A673 (cell line): Measurements from ENCODE around the gene SLC4A1. TPM values are rescaled to one million over a fixed set of nuclear protein-coding genes. Genes with fewer than 3 reads are reported as not detected.
A peak's percentile ranks its signal among the peaks of the same experiment; 100 is the strongest.

Experiments
- BruUV-seq: library from RNA; stranded (reverse); fragments of 400-500 nt; replicated peaks from 2 replicates; lab custom pipeline; 2021; lab: Mats Ljungman, UMichigan
- CTCF ChIA-PET: fragments of 300-600 bp; sonication (Branson Sonifier 250); formaldehyde crosslinking; loops from one replicate; lab custom pipeline; 2022; ENCODE audit warnings: antibody characterized with exemption; lab: Charles Lee
- POLR2A ChIA-PET: fragments of 300-600 bp; sonication (Branson Sonifier 250); formaldehyde crosslinking; loops from one replicate; lab custom pipeline; 2022; ENCODE audit warnings: antibody characterized with exemption; ENCODE audit not compliant: low non-redundant PET; lab: Charles Lee
- DNase-seq: peaks from one replicate; pipeline ENCODE4 v3.0.0-alpha.2; 2015; ENCODE audit warnings: low spot score
- H3K27ac ChIP-seq: fragments of 200-600 bp; sonication (generic); 2 replicates; pipeline ENCODE4 v1.5.1; 2016; ENCODE audit warnings: mixed run types, low read depth, mild to moderate bottlenecking, mixed read lengths, antibody characterized with exemption, low read length; ENCODE audit not compliant: poor library complexity, severe bottlenecking
- H3K27me3 ChIP-seq: fragments of 200-600 bp; sonication (generic); replicated peaks from 2 replicates; pipeline ENCODE4 v1.6.1; 2017; ENCODE audit warnings: mixed run types, low read depth, mild to moderate bottlenecking, mixed read lengths, antibody characterized with exemption, low read length; ENCODE audit not compliant: insufficient read depth, poor library complexity
- H3K36me3 ChIP-seq: fragments of 200-600 bp; sonication (generic); 2 replicates; pipeline ENCODE4 v1.6.1; 2016; ENCODE audit warnings: mixed run types, mild to moderate bottlenecking, mixed read lengths, antibody characterized with exemption, low read length; ENCODE audit not compliant: insufficient read depth, poor library complexity, severe bottlenecking
- H3K4me1 ChIP-seq: fragments of 200-600 bp; sonication (generic); 2 replicates; pipeline ENCODE4 v1.6.1; 2017; ENCODE audit warnings: mixed run types, mild to moderate bottlenecking, mixed read lengths, antibody characterized with exemption, low read length; ENCODE audit not compliant: insufficient read depth, poor library complexity, severe bottlenecking
- H3K4me3 ChIP-seq: fragments of 200-600 bp; sonication (generic); 2 replicates; pipeline ENCODE4 v1.5.1; 2016; ENCODE audit warnings: low read depth, mixed run types, mild to moderate bottlenecking, mixed read lengths, low read length; ENCODE audit not compliant: poor library complexity, severe bottlenecking
- H3K9me3 ChIP-seq: fragments of 200-600 bp; sonication (generic); 2 replicates; pipeline ENCODE4 v1.6.1; 2016; ENCODE audit warnings: mixed run types, low read depth, mild to moderate bottlenecking, mixed read lengths, antibody characterized with exemption, low read length; ENCODE audit not compliant: poor library complexity, severe bottlenecking
- EZH2 ChIP-seq: fragments of 200-600 bp; sonication (generic); IDR thresholded peaks from 2 replicates; pipeline ENCODE4 v1.6.1; 2017; ENCODE audit warnings: borderline replicate concordance, low read depth, mild to moderate bottlenecking, mixed read lengths, antibody characterized with exemption, low read length; ENCODE audit not compliant: poor library complexity, severe bottlenecking
- intact Hi-C: fragments of 100-400 bp; cut with micrococcal nuclease; formaldehyde crosslinking; loops from one replicate; pipeline ENCODE4 v1.10.0; 2022; ENCODE audit not compliant: unreplicated experiment
- total RNA-seq: library from RNA; stranded (reverse); gene quantifications from 2 replicates; pipeline ENCODE4 v1.2.3, GENCODE V29; 2021
- TF ChIP-seq, protein P1 (sequence below): fragments of 300-800, 200-600 bp; sonication (generic); conservative IDR thresholded peaks from 2 replicates; pipeline ENCODE4 v1.5.1; 2017; ENCODE audit warnings: low read depth, mild to moderate bottlenecking, antibody characterized with exemption, low read length, moderate library complexity, mixed read lengths

The SLC4A1 gene
- total RNA-seq, 1 experiment from 2014 or later = not detected

DNA sequence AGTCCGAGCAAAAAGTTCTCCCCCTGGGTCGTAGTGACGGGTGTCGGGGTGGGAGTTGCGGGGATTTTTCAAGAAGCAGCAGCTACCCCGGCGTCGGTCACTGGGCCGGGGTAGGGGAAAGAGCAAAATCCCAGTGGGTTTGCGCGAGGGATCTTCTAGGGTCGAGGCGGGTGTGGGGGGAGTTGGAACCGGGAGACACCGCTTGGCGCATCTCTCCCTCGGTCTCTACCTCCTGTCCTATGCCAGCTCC lies 46.1 kb downstream of the SLC4A1 start:
- H3K4me1 ChIP-seq = peaks cover 9% of the 10 kb centered on the region
- H3K27ac ChIP-seq = peak overlapping the region; percentile 70
- H3K36me3 ChIP-seq = peaks cover 4% of the 10 kb centered on the region
- no TSS peak for BruUV-seq
- TF ChIP-seq, protein P1, sequence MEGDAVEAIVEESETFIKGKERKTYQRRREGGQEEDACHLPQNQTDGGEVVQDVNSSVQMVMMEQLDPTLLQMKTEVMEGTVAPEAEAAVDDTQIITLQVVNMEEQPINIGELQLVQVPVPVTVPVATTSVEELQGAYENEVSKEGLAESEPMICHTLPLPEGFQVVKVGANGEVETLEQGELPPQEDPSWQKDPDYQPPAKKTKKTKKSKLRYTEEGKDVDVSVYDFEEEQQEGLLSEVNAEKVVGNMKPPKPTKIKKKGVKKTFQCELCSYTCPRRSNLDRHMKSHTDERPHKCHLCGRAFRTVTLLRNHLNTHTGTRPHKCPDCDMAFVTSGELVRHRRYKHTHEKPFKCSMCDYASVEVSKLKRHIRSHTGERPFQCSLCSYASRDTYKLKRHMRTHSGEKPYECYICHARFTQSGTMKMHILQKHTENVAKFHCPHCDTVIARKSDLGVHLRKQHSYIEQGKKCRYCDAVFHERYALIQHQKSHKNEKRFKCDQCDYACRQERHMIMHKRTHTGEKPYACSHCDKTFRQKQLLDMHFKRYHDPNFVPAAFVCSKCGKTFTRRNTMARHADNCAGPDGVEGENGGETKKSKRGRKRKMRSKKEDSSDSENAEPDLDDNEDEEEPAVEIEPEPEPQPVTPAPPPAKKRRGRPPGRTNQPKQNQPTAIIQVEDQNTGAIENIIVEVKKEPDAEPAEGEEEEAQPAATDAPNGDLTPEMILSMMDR = no peak
- no peaks in the 10 kb centered on the region for H3K9me3 ChIP-seq
- CTCF ChIA-PET = interaction anchor here (0.5 to 0.8 kb wide), 4 partner anchors 101 to 928 kb away, joined by 3 to 5 read pairs (median 4); no protein-coding TSS in a partner anchor
- H3K27me3 ChIP-seq = no peaks in the 10 kb centered on the region
- H3K4me3 ChIP-seq = peak overlapping the region; percentile 72
- intact Hi-C loops = loop anchor here (5.0 kb wide), 1 partner anchor 106 kb away; no protein-coding TSS in a partner anchor
- DNase-seq = no peak
- POLR2A ChIA-PET = interaction anchor here (0.6 kb wide), 1 partner anchor 10 kb away, joined by 4 read pairs; no protein-coding TSS in a partner anchor

DNA sequence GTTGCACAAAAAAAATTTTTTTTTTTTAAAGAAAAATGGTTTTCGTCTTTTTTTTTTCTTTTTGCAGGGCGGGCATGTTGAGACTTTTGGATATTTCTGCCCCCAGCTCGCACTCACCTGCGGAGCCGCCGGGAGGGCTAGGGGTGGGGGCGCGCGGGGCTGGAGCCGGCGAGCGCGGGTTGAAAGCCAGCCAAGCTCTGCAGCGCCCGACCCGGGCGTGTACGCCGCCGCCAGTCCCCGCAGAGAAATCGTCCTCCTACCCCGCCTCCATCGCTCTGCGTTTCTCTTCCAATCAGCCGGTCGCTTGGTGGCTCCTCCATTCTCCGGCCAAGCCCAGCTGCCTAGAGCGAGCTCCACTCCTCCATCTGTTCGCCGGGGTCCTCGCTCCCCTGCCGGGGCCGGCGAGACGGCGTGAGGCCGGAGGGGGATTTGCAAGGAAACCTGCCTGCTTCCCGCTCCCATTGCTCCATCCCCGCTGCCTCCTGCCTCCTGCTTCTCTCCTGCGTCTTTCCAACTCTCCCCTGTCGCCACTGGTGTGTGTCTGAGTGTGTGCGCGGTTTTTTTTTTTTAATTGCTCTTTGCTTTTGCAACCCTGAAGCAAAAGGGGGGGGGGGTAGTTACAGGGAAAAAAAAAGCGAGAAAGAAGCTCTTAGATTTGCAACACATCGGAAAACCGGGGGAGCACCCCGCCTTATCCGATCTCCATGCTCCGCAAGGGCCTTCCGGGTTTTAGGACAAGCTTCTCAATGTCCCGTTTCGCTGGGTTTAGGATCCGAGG lies 46.7 kb downstream of the SLC4A1 start:
- Histone ChIP-seq H3K36me3 (peaks cover 9% of the 10 kb centered on the region), H3K9me3 (no peaks in the 10 kb centered on the region), H3K27ac (peak overlapping the region; percentile 70), H3K4me1 (peaks cover 9% of the 10 kb centered on the region), H3K27me3 (no peaks in the 10 kb centered on the region), H3K4me3 (peak overlapping the region; percentile 72)
- peak; percentile 78 for DNase-seq
- POLR2A ChIA-PET = interaction anchor here (0.6 kb wide), 1 partner anchor 11 kb away, joined by 4 read pairs; no protein-coding TSS in a partner anchor
- intact Hi-C loops = loop anchor here (5.0 kb wide), 1 partner anchor 106 kb away; no protein-coding TSS in a partner anchor
- TF ChIP-seq EZH2 = no peak
- TF ChIP-seq, protein P1 = no peak
- BruUV-seq = TSS peak; percentile 49
- CTCF ChIA-PET = interaction anchor here (0.5 to 0.8 kb wide), 4 partner anchors 101 to 928 kb away, joined by 3 to 5 read pairs (median 4); no protein-coding TSS in a partner anchor

DNA sequence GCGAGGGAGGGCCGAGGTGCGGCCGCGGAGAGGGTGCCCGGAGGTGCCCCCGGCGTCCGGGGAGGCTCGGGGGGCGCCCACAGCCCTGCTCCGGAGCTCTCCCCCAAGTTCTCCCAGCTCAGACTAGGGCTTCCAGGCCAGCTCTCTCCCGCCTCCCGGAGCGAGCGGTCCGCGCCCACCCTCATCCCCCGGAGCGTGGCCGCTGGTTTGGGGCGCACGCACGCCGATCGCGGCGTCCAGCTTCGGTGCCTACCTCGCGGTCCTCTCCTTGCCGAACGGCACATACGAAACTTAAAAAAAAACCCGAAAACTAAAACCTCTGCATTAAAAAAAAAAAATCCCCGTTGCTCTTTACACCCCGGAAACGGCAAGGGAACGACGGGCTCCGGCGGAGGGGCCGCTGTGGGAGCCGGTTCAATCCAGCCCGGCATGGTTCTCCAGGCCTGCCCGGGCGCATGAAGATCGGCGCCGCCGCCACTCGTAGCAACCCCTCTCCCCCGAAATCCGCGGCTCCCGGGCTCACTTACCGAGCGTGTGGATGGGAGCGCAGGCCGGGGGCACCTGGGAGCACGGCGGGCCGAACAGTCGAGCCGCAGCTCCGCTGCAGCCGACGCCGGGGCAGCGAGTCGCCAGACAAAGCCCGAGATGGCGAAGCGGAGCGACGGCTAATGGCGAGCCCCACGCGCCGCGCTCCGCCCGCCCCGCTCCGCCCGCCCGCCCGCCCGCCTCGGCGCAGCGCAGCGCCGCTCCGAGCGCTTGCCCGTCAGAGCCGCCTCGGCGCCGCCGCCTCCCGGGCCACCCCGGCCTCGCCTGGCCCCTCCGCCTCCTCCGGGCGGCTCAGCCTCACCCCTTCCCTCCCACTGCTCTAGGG lies 47.5 kb downstream of the SLC4A1 start:
- Histone ChIP-seq H3K4me1 (peaks cover 9% of the 10 kb centered on the region), H3K27me3 (no peaks in the 10 kb centered on the region), H3K36me3 (peaks cover 18% of the 10 kb centered on the region), H3K9me3 (no peaks in the 10 kb centered on the region), H3K27ac (peak overlapping the region; percentile 94), H3K4me3 (peak overlapping the region; percentile 72)
- peak; percentile 47 for DNase-seq
- no TSS peak for BruUV-seq
- ChIA-PET CTCF (interaction anchor here (1.0 kb wide), 1 partner anchor 10 kb away, joined by 6 read pairs; no protein-coding TSS in a partner anchor), POLR2A (no interaction called here)
- no peak for TF ChIP-seq EZH2
- TF ChIP-seq, protein P1 = no peak
- intact Hi-C loops = loop anchor here (5.0 kb wide), 1 partner anchor 107 kb away; no protein-coding TSS in a partner anchor
